GM19463 (cell line): ENCODE results near the gene KIRREL1.

ENCODE experiments used
- ATAC-seq: cut with Tn5 transposase; IDR thresholded peaks from one replicate; pipeline ENCODE4 v1.9.1; 2021; ENCODE audit warnings: mild to moderate bottlenecking, moderate library complexity; ENCODE audit not compliant: unreplicated experiment

Gene KIRREL1

DNA sequence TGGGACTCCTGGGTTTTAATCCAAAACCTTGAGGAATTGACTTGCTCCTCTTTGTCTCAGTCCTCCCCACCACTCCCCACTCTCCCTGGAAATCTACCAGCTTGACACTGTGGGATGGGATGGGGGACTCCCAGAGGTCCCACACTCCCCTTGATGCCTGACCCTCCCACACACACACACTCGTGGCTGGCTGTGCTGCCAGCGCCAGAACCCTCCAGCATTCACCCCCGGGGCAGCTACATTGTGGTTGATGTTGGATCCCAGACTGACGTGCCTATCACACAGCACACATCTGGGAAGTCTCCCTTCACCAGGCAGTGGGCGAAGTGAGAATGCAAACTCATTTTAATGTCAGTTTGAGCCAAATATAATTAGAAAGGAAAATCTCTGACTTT is 10.0 kb downstream of the KIRREL1 start:
- ATAC-seq = no peak

GRCh38 chr1:158005224-158005623 is 11.8 kb downstream of the KIRREL1 start:
- no peak for ATAC-seq

DNA sequence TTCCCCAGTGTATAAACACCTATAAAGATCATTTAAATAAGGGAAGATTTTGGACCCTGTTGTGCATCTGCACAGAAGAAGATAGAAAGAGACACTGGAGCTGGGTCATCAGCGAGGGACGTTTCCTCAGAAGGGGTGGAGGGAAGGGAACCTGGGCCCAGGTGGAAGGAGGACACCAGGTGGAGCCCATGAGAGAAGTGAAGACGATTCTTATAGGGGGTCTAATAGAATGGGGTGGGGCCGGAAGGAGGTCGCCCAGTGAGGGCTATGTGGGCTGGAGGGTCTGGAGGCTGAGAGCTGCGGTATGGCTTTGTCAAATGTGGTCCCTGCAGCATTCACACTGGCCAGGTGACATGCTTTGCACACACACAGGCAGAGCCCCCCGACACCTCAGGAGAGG is 13.7 kb downstream of the KIRREL1 start:
- no peak for ATAC-seq

DNA sequence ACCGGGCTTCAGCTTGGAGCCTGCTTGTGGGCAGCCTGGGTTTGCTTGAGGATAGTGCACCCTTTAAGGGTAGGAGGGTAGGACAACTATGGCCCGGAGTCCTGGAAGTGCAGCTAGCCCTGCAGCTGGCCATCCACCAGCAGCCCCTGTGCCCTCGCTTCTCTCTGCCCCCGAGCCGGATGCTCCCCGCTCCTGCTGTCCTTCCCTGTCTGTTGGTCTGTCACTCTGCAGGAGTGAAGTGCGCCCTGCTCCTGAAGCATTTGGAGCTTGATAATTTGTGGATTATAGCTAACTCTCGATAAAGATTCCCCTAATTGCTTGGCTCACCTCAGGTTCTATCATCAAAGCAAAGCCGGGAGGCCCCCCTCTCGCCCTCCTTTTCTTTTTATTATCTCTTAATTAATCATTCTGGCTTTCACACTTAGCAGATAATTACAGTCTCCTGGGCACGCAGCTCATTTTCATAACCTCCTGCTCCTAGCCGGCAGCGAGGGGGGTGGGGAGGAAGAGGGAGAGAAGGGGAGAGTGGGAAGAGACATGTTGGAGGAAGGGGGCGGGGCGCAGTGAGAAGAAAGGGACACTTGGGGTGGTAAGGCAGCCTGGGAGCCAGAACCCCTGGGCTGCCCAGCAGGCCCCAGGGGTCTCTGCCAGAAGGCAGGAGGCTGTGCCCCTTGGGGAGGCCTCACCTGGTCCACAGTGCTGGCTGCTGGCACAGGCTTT is 14.4 kb downstream of the KIRREL1 start:
- ATAC-seq = no peak

GRCh38 chr1:158008630-158009029 is 15.2 kb downstream of the KIRREL1 start:
- no peak for ATAC-seq

DNA sequence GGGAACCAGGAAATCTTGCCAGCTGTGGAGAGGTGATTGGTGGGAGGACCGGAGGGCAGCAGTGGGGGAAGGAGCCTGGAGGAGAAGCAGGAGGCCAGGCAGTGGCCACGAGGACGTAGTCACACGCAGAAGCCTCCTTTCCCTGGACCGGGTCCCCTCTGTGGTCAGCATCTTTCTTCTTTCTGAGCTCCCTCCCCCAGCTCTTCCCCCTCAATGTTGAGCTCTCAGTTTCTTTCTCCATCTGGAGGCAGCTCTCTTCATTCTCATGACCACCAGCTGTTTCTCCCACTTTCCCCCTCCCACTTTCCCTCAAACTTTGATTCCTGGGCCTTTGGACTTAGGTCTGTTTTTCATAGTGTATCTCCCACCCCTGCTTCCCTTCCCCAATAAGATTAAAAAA is 18.3 kb downstream of the KIRREL1 start:
- no peak for ATAC-seq

DNA sequence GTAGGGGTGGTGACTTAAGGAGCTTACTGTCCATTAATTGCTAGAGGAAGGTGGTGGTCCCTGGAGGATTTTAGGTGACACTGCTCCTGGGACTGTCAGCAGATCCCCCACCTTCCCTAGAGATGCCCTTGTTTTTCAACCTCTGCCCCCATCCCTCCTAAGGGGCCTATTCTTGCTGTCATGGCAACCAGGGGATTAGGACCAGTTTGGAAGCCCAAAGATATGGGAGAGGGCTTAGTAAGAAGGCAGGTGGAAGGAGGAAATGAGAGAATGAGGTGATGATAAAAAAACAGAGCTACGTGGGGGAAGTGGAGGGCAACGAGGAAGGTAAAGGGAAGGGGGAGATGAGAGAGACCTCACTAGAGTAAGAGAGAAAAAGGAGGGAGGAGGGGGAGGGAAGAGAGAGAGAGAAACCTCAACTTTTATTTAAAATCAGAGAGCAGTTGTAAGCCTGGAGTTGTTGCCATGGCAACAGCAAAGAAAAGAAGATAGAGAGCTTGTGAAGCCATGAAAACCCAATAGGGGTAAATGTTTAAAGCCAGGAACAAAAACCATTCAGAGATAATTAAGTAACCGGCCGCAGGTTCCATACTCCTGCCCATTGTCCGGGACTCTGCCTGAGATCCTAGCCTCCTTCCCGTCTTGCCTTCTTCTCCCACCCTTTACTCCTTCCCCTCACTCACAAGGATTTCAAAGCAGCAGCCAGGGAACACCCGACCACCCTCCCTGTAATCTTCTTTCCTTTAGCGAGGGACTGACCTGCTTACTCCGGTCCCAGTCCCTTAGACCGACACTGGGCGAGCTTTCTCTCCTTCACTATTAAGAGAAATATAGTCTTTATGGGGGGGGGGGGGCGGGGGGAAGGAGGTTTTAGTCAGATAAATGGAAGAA is 20.6 kb downstream of the KIRREL1 start:
- ATAC-seq = no peak

GRCh38 chr1:158014731-158015320 is 21.4 kb downstream of the KIRREL1 start:
- no peak for ATAC-seq

GRCh38 chr1:158016651-158017335 is 23.3 kb downstream of the KIRREL1 start:
- ATAC-seq = no peak

- ATAC-seq = no peak
These were observed 24.6 kb downstream of the KIRREL1 start for GRCh38 chr1:158017800-158018595.

DNA sequence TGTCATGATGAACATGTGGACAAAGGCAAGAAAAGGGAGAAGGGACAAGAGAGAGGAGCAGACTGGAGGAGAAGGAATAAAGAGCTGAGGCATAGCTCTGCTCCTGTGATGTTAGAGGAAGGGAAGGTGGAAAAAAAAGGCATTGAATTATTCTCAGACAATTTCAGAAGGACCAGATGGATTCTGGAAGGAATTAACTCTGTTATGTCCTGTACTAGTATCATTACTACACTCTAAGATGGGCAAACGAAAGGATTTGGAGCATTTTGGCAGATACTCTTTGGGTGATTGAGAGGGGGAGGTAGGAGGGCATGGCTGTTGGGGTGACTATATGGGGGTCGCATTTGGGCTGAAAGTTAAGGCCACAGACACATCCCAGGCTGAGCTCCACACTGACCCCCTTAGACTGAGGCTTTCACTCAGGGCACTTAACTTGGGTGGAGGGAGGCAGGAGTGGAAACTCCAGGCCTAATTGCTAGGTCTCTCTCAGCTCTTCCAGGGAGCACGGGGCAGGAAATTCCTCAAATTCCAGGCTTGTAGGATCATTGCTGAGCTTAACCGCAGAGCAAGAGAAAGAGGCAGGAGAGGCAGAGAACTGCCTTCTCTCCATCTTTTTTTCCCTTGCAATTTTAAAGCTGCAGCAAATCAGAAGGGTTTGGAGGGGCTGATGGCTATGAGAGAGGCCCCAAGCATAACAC is 25.9 kb downstream of the KIRREL1 start:
- no peak for ATAC-seq

DNA sequence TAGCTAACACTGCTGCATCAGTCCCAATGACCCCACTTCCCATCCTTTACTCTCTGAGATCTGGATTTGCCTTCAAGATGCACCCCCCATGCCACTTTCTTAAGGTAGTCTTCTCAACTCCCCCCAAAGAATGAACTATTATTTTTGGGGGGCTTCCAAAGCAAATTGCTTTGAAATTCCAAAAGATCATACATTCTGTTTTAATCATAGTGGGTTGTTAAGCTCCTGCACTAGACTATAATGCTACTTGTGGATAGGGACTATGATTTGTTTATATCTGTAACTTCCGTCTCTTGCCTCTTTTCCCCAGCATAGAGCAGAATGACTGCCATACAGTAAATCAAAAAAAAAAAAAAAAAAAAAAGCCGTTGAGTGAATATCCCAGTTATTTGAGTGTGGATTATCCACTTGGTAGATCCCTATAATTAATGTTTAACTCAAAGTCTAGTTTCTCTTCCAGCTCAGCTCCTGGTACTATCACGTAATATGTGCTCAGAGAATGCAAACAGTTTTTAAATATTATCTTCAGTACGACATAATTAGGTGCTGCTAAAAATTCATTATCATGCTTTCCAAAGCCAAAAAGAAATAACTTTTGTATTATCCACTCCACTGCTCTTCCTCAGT is 26.9 kb downstream of the KIRREL1 start:
- no peak for ATAC-seq

DNA sequence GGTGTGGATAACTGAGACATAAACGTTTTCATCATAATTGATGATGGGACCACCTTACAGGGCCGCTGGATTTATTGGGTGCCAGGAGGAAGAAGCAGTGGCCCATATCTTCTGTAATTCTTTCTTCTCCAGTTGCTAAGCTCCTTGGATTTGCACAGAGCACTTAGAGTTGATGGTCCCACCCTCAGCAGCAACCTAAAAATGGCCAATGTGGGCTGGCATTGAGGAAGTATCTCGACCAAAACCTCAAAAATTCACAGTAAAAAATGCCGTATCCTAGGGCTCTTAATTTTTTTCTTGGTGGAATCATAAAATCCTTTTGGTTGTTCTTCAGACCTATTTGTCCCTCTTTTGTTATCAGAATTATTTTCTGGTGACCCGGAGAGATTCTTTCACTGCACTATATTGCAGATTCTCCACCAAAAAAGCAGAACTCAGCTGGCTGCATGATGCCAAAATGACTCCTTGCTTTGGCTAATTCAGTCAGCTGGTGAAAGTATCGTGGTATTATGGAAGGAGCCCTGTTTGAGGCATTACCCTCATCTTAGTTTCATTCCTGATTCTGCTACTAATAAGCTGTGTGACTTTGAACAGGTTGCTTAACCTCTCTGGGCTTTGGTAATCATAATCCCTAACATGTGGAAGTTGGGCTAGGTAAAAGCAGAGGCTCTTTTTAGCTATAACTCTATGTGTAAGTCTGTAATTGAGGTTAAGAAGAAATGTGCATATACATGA is 27.6 kb downstream of the KIRREL1 start:
- ATAC-seq = no peak

DNA sequence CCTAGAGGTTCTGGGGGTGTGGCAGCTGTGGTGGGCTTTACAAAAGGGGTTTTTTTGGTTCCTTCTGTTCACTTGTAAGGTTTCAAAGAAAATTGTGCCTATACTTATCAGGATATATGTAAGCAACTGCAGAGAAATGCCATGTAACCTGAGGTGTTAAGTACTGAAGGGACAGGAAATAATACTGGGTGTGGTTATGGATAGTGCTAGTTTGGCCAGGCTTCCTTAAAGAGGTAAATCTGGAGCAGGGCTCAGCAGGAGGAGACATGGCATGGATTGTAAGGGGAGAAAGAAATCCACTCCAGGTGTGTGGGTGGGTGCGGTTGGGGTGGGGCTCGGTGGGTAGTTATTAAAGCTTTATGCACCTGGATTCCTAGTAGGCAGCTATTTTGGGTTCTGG is 28.3 kb downstream of the KIRREL1 start:
- no peak for ATAC-seq

GRCh38 chr1:158022554-158023312 is 29.3 kb downstream of the KIRREL1 start:
- no peak for ATAC-seq

GRCh38 chr1:158024737-158025136 is 31.3 kb downstream of the KIRREL1 start:
- ATAC-seq = no peak

GRCh38 chr1:158025576-158026230 is 32.3 kb downstream of the KIRREL1 start:
- ATAC-seq = no peak
